A172 (cell line): ENCODE measurements around the gene ALPK3. TPM values are rescaled to one million over a fixed set of nuclear protein-coding genes. Genes with fewer than 3 reads are reported as not detected.

Source experiments
- DNase-seq: peaks from one replicate; pipeline ENCODE4 v3.0.0-alpha.2; 2015; ENCODE audit warnings: low spot score
- total RNA-seq: library from RNA; depleted of rRNA; stranded (reverse); fragments of >200 nt; shearing (Covaris generic); gene quantifications from 2 replicates; pipeline ENCODE4 v1.2.3, GENCODE V29; 2014

ALPK3 gene
- total RNA-seq, 1 experiment from 2014 or later, result 0.12 TPM

DNA sequence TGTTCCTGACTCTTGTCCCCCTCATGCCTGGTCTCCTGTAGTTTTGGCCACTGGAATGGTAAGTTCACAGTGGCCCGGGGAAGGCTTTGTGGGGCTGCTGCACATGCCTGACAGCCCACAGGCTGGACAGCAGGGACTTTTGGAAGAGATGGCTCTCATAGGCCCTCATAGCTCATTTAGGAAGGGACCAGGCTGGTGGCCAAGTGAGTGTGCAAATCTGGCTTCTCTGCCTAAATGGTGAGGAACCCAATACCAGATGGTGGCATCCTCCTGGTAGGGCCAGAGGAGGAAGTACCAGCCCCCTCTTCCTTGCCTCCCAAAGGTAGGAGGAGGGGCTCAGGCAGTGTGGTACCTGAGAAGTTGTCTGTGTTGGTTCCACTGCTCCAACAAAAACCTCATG, 25.6 kb downstream of the ALPK3 start:
- no peak for DNase-seq

DNA sequence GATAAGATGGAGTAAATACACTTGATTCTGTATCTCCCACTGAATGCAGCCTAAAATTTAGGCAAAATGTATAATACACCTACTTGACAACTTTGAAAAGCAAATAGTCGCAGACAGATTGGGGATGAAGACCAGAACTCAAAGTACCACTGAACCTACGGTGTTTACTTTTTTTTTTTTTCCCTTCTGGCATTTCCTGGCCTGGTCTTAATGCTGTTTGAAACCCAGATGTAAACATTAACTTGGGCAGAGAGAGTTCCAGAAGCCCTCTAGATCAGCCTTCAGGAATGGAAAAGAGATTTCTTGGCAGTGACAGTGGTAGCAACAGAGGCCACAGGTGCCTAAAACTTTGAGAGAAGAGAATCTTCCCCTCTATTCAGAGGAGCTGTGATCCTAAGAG, 27.8 kb downstream of the ALPK3 start:
- DNase-seq, result no peak

DNA sequence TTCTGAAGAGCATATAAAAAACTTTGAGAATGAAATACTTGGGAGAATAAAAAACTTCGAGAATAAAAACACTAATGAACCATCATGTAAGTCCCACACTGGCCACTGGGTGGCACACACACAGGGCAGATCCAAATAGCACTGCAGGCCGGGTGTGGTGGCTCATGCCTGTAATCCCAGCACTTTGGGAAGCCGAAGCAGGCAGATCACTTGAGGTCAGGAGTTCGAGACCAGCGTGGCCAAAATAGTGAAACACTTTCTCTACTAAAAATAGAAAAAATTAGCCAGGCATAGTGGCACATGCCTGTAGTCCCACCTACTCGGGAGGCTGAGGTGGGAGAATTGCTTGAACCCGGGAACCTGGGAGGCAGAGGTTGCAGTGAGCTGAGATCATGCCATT, 28.5 kb downstream of the ALPK3 start:
- DNase-seq, result peak; percentile 41

DNA sequence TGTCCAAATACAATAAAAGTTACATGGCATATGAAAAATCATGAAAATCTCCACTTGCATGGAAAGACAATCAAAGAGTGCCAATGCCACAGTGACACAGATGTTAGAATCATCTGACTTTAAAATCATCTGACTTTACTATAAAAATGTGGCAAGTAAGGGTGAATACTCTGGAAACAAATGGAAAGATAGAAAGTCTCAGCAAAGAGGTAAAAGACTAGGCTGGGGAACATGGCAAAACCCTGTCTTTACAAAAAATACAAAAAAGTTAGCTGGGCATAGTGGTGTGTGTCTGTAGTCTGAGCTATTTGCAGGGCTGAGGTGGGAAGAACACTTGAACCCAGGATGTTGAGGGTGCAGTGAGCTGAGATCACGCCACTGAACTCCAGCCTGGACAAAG, 29.1 kb downstream of the ALPK3 start:
- DNase-seq, result no peak

DNA sequence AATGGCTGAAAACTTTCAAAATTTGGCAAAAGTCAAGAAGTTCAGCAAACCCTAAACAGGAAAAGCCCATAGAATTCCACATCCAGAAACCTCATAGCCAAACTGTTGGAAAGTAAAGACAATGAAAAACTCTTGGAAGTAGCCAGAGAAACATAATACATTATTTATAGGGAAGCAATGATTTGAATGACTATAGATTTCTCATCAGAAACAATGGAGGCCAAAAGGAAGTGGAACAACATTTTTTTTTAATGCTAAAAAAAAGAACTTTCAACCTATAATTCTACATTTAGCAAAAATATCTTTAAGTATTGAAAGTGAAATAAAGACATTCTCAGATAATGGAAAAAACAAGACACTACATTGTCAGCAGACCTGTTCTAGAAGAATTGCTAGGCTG, 30.2 kb downstream of the ALPK3 start:
- DNase-seq, result no peak

DNA sequence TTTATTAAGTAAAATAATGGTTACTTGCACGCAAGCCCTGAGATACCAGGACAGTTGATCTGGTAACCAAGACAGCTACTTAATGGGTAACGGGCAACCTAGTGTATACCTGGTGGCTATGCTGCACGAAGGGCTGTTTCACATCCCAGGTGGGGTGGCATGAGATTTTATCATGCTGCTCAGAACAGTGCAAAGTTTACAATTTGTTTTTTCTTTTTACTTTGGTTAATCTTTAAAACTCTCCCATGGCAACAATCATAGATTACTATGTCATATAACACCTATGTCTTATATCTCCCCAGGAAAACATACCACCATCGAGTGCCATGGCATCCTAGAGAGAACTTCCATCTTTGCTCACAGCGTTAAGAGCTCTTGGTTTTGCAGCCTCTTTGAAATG, 35.1 kb downstream of the ALPK3 start:
- no peak for DNase-seq

DNA sequence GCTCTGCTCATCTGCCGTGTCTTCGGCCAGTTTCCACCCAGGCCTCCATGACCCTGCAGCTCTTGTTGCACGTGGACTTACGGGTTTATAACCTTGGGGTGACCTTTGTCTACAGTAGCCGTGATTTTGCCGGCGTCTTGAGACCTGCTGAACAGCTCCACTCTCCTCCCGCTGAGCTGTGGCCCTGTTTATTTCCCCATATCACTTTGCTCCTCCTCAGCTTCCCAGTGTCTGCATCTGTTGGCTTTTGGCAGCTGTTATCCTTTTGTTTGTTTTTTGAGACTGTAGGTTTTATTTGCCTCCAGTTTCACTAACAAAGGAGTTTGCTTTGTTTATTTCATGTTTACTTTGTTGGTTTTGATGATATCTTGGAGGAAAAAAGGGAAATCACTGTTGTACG, 38.0 kb downstream of the ALPK3 start:
- DNase-seq, result no peak

DNA sequence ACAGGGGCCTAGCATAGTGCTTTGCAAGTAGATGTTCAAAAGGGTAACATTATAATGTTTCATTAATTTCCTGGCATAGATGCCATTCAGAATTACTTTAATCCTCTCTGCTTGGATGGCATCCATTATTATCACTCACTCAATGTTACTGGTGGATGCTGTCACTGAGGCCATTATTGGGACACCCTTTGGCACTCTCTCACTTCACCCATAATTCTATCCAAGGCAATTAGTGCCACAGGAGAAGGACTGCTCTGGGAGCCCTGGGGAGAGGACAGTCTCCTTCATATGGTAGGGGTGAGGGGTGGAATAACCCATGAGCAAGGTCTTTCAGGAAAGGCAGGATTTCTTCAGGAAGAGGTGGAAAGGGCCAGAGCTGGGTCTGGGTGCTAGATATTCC, 38.6 kb downstream of the ALPK3 start:
- no peak for DNase-seq

DNA sequence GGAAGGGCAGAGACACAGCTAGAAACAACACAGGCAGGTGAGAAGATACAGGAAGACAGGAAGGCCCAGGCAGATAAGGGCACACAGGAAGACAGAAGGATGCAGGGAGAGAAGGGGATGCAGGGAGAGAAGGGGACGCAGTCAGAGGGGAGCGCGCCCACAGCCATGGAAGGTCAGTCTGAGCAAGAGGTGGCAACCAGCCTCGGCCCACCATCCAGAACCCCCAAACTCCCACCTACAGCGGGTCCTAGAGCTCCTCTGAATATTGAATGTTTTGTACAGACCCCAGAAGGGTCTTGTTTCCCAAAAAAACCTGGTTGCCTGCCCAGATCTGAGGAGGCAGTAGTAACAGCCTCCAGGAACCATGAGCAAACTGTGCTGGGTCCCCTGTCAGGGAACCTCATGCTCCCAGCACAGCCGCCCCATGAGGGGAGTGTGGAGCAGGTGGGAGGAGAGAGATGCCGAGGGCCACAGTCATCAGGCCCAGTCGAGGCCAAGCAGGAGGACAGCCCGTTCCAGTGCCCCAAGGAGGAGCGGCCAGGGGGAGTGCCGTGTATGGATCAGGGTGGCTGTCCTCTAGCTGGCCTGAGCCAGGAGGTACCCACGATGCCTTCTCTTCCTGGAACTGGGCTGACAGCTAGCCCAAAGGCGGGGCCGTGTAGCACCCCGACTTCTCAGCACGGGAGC, 39.7 kb downstream of the ALPK3 start:
- DNase-seq, result no peak

DNA sequence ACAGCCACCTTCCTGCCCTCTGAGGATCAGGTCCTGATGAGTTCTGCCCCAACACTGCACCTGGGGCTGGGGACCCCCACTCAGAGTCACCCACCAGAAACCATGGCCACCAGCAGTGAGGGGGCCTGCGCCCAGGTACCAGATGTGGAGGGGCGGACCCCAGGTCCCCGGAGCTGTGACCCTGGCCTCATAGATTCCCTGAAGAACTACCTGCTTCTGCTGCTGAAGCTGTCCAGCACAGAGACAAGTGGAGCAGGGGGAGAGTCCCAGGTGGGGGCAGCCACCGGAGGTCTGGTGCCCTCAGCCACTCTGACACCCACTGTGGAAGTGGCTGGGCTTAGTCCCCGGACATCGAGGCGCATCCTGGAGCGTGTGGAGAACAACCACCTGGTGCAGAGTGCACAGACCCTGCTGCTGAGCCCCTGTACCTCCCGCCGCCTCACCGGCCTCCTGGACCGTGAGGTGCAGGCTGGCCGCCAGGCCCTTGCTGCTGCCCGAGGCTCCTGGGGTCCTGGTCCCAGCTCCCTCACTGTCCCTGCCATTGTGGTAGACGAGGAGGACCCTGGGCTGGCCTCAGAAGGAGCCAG, 40.4 kb downstream of the ALPK3 start:
- no peak for DNase-seq

DNA sequence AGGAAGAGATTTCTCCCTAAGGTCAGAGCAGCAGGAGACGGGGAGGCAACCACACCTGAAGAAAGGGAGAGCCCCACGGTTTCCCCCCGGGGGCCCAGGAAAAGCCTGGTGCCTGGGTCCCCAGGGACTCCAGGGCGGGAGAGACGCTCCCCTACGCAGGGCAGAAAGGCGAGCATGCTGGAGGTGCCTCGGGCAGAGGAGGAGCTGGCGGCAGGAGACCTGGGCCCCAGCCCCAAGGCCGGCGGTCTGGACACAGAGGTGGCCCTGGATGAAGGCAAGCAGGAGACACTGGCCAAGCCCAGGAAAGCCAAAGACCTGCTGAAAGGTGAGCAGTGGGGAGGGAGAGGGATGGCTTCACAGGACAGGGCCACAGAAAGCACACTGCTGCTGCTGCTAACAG, 41.1 kb downstream of the ALPK3 start:
- no peak for DNase-seq

DNA sequence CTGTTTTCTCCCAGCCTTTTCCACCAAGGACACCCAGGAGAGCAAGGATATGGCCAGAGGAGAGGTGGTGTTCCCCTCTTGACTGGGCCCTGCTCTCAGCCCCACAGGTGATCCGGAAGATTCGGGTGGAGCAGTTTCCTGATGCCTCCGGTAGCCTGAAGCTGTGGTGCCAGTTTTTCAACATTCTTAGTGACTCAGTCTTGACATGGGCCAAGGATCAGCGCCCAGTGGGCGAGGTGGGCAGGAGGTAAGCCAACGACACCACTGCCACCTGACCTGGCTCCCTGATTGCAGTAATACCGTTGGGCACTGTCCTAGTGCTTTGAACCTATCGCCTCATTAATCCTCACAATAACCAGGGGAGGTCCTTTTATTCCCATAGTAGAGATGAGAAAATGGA, 42.0 kb downstream of the ALPK3 start:
- DNase-seq, result no peak

DNA sequence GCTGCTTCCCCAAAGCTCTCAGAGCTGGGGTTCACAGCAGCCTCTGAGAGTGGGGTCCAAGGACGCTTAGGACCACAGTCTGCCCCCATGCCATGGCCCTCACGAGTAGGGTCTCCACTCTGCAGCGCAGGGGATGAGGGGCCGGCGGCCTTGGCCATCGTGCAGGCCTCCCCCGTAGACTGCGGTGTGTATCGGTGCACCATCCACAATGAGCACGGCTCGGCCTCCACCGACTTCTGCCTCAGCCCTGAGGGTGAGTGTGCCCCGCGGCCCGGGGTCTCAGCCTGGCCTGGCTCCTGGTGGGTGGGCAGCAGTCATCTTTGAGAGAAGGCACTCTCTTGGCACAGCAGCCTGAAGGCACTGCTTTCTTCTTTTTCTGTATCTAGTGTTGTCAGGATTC, 42.5 kb downstream of the ALPK3 start:
- no peak for DNase-seq

DNA sequence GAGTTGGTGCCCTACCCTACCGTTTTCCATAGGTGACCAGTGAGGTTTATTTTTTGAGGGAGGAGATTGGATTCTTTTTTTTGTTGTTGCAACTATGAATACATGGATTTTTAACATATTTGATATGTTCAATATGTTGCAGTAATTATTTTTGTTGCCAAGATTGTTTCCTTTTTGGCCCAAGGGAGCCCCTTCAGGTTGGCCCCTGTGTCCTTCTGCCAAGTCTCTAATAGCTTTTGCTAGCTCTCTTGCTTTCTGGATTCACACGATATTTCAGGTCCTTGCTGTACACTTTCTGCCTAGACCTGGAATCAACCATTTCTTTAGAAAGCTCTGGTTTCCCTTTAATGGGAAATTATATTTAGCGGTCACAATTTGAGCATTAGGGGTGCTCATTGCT, 44.6 kb downstream of the ALPK3 start:
- no peak for DNase-seq

DNA sequence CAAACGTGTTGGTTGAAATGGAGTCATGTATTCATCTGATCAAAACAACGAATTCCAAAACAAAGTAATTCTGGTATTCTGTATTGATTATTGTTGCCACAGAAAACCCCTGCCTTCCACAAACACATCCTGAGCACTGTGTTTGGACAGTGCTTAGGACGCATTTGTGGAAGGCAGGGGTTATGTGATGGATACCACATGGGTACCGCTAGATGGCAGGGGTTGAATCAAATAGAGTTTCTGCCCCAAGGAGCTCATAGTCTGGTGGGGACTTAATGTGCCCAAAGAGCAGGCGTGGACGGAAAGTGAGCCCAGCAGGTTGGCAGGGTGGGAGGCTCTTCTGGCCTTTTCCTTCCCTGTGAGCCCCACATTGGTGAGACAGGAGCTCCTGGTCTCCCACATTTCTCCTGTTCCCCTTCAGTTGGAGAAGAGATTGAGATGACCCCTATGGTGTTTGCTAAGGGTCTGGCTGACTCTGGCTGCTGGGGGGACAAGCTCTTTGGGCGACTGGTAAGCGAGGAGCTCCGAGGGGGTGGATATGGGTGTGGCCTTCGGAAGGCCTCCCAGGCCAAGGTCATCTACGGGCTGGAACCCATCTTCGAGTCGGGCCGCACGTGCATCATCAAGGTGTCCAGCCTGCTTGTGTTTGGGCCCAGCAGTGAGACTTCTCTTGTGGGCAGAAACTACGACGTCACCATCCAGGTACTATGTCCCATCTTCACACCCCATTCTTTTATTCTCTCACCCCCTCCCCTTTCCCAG, 45.2 kb downstream of the ALPK3 start:
- no peak for DNase-seq

DNA sequence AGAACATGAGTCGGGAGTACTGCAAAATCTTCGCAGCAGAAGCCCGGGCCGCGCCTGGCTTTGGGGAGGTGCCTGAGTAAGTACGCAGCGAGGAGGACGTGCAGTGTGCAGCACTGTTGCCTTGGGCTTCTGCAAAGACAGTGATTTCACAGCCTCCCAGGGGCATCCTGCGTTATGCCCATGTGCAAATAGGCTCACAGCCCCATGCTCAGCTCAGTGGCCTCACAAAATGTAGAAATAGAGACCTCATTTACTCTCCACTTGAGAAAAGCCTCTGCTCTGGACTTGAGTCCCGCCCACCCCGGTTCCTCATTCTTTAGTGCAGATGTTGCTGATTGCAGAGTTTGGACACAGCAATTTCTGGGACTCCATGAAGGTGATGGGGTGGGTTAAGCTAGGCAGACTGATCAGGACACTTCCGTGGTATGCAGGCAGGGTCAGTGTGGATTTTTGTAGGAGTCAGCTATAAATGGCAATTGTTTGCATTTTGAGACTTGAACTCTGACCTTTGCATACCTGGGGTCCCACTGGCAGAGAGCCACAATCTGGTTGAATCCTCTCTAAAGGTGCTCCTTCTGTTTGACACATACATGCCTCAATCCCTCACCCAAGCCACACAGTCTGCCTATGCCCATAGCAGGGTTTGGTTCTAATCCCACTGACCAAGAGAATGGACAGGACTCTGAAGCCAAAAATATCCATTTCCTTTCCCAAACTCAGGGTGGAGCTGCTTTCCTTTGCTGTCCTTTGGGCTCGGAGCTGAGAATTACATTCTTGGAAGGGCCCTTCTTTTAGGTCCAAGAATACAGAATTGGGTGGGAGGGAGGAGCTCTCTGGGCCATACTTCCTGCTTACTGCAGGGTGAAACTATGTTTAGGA, 46.6 kb downstream of the ALPK3 start:
- no peak for DNase-seq

DNA sequence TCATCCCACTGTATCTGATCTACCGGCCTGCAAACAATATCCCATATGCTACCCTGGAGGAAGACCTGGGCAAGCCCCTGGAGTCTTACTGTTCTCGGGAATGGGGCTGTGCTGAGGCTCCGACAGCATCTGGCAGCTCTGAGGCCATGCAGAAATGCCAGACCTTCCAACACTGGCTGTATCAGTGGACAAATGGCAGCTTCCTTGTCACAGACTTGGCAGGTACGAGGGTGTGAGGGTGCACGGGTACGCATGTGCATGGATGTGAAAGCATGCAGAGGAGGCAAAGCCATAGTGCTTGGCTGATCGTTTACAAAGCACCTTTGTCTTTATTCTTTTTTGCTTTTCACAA, 47.3 kb downstream of the ALPK3 start:
- no peak for DNase-seq

DNA sequence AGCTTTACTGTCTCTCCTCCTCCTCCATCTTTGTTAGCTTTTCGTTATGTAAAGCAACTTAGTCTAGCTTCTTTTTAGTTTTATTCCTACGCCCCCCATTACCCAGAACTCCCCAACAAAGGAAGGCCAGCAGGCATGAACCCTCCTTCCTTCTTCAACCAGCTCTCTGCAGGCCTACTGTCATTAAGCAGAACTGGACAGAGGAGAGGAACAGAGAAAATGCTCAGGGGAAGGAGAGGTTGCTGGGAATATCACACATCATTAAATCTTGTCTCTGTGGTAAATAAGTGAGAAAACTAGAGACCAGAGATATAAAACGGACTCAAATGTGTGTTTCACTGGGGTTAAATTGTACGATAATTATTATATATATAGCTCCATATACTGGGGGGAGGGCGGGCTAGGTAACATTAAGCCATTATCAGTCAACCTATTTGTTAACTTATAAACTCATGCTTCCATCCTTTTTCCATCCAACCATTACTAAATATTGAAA, 48.0 kb downstream of the ALPK3 start:
- DNase-seq, result no peak

DNA sequence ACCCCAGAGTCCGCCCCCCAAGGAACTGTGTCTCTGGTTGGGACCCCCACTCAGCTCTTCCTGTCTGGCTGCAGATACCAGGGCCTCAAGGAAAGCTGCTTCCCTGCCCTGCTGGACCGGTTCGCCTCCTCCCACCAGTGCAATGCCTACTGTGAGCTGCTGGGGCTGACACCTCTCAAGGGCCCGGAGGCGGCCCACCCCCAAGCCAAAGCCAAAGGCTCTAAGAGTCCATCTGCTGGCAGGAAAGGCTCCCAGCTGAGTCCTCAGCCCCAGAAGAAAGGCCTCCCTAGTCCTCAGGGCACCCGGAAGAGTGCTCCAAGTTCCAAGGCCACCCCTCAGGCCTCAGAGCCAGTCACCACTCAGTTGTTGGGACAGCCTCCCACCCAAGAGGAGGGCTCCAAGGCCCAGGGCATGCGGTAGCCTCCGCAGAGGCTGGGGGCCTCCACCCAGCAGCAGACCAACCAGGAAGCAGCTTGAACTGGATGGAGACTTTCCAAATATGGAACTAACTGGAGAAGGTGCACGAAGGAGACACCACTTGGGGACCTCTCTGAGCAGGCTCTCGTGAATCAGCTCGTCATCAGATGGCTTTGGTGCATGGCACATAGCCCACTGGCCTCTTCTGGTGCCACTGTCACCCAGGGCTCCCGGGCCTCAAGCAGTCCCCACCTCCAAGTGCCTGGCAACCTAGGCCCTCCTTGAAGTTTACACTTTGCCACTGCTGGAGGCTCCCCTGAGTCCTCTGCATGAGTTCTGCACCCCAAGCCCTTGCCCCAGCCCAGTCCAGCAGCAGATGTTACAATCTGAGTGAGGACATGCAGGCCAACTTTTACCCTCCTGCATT, 51.1 kb downstream of the ALPK3 start:
- DNase-seq, result no peak

DNA sequence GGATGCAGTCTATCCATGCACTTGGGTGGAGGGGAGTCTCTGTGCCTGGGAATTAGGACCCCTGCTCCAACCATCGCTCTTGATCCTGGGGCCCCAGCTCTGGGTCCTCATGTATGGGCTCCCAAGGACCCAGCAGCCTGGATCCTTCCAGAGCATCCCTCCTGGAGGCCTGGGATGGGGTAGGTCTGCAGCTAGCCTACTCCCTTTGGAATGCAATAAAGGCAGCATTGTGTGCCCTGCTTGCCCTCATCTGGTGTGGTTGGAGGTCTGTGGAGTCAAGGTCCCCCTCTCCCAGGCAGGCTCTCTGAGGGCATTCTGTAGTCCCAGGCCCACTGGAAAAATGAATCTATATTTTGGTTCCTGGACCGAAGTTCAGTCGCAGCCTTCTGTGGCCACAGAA, 52.4 kb downstream of the ALPK3 start:
- DNase-seq, result no peak

DNA sequence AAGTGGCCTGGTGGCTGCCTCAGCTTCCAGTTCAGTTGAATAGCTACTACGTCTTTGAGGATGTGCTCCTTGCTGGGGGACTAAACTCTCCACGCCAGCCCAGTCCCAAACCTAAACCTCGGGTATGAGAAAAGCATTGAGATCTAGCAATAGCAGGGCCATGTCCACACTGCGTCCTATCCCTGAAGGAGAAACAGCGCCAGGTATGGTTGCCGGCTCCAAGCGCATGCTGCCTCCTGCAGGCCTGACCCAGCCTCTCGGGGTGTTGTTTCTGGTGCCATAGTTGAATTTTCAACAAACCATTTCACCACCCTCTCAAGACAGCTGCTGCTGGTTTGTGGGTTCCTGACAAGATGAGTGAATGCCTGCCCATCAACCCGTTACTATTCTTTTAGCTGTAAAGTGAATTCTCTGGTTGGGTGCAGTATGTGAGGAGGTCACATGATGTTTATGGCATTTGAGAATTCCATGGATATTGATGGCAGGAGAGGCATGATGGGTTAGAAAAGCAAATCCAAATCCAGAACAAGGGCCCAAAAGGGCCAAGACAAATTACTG, 54.4 kb downstream of the ALPK3 start:
- no peak for DNase-seq
